ENCODE data around the gene SH2D2A. TPM values are rescaled to one million over a fixed set of nuclear protein-coding genes. Genes with fewer than 3 reads are reported as not detected.

The SH2D2A gene
- total RNA-seq, 4 donors from 2014 or later: 6.0 TPM; not detected in 3

DNA sequence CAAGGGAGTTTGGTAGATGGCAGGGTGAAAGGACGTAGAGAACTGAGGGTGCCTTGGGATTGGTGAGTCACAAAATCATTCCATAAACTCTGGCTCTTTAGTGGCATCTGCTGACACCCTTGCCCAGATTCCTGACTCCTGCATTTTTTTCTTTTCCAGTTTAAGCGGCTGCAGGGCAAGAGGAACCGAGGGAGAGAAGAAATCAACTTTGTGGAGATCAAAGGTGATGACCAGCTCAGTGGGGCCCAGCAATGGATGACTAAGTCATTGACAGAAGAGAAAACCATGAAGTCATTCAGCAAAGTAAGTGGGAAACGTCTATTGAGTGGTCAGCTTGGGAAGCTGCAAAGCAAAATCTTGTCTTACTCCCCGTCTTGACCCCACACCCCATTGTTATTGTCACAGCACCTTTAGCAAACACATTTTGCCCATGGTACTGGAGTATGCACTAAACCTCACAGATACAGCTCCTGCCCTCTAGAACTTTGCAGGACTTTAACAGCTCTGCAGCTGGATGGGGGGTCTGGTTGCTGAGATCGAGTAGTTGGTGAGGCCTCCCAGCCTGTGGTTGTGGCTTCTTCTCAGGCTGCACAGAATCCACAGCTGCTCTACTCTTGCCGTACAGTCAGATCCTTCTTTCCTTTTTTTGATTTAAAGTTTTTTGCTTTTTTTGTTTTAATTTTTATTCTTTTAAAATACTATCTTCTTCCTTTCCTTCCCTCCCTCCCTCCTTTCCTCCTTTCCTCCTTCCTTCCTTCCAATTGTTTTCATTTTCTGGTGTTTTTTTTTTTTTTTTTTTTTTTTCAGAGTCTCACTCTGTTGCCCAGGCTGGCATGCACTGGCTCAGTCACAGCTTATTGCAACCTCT, 21.9 kb downstream of the SH2D2A start:
- intact Hi-C loops (cut with DNase I; ENCODE audit: low total_unique reads): no loop called here
- no peak for DNase-seq
- no peaks in the 10 kb centered on the region for H3K36me3 ChIP-seq
- no peaks in the 10 kb centered on the region for H3K27me3 ChIP-seq
- H3K9me3 ChIP-seq: no peaks in the 10 kb centered on the region
- no peak overlapping the region for H3K27ac ChIP-seq
- peaks cover 0 to 5% of the 10 kb centered on the region in 2 donors for H3K4me1 ChIP-seq
- no peak overlapping the region for H3K4me3 ChIP-seq
- TF ChIP-seq, protein P1, sequence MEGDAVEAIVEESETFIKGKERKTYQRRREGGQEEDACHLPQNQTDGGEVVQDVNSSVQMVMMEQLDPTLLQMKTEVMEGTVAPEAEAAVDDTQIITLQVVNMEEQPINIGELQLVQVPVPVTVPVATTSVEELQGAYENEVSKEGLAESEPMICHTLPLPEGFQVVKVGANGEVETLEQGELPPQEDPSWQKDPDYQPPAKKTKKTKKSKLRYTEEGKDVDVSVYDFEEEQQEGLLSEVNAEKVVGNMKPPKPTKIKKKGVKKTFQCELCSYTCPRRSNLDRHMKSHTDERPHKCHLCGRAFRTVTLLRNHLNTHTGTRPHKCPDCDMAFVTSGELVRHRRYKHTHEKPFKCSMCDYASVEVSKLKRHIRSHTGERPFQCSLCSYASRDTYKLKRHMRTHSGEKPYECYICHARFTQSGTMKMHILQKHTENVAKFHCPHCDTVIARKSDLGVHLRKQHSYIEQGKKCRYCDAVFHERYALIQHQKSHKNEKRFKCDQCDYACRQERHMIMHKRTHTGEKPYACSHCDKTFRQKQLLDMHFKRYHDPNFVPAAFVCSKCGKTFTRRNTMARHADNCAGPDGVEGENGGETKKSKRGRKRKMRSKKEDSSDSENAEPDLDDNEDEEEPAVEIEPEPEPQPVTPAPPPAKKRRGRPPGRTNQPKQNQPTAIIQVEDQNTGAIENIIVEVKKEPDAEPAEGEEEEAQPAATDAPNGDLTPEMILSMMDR (IDR thresholded peaks at IDR 0.05): no peak
- TF ChIP-seq POLR2A (IDR thresholded peaks at IDR 0.05): no peak

DNA sequence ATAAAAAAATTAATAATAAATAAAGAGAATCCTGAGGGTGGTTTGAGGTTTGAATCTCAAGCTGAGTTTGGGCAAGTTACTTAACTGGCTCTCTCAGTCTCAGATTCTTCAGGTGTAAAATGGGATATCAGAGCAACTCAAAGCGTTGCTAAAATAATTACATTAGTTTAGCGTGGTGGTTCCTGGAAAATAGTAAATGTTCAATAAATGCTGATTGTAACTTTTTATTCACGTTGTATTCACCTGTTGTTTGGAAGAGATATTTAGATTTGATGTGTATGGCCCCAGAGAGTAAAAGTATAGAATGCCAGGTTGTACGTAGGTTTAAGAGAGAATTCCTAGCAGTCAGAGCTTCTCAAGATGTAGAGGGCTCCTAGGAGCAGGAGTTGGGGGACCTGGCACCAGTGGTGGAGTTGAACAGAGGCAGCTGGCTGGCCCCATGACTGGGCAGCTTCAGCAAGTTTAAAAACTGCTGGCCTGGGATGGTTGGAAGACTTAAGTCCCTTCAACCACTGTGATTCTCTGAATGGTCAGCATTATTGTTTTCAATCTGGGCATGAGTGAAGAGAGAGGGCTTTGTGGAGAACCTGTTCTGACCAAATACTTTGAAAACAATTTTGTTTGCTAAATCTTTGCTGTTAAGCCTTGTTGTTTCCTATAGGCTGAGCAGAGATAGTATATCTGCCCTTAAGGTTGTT, 26.9 kb downstream of the SH2D2A start:
- no peaks in the 10 kb centered on the region for H3K4me1 ChIP-seq
- H3K4me3 ChIP-seq: no peak overlapping the region
- H3K27me3 ChIP-seq: no peaks in the 10 kb centered on the region
- no peak overlapping the region for H3K27ac ChIP-seq
- no peaks in the 10 kb centered on the region for H3K36me3 ChIP-seq
- TF ChIP-seq POLR2A (IDR thresholded peaks at IDR 0.05): no peak
- TF ChIP-seq, protein P1 (IDR thresholded peaks at IDR 0.05): no peak
- DNase-seq: no peak
- intact Hi-C loops (cut with DNase I; ENCODE audit: low total_unique reads): no loop called here
- H3K9me3 ChIP-seq: no peaks in the 10 kb centered on the region

DNA sequence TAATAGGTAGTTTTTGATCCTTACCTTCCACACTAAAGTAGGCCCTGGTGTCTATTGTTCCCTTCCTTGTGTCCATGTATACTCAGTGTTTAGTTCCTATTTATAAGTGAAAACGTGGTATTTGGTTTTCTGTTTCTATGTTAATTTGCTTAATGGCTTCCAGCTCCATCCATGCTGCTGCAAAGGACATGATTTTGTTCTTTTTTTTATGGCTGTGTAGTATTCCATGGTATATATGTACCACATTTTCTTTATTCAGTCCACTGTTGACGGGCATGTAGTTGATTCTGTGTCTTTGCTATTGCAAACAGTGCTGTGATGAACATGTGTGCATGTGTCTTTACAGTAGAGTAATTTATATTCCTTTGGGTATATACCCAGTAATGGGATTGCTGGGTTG, 28.5 kb downstream of the SH2D2A start:
- TF ChIP-seq, protein P1 (IDR thresholded peaks at IDR 0.05): no peak
- no peak for TF ChIP-seq POLR2A (IDR thresholded peaks at IDR 0.05)
- Histone ChIP-seq H3K4me1 (no peaks in the 10 kb centered on the region), H3K27ac (no peak overlapping the region), H3K9me3 (no peaks in the 10 kb centered on the region), H3K27me3 (no peaks in the 10 kb centered on the region), H3K36me3 (no peaks in the 10 kb centered on the region), H3K4me3 (no peak overlapping the region)
- intact Hi-C loops (cut with DNase I; ENCODE audit: low total_unique reads): no loop called here
- no peak for DNase-seq

DNA sequence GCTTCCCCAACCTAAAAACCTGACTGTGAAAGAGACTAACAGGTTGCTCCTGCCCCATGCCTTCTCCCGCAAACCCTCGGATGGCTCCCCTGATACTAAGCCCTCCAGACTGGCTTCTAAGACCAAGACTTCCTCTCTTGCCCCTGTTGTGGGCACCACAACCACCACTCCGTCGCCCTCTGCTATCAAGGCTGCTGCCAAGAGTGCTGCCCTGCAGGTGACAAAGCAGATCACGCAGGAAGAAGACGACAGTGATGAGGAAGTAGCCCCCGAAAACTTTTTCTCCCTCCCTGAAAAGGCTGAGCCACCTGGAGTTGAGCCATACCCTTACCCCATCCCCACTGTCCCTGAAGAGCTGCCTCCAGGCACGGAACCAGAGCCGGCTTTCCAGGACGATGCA, 30.0 kb downstream of the SH2D2A start:
- Histone ChIP-seq H3K27ac (no peak overlapping the region), H3K4me1 (no peaks in the 10 kb centered on the region), H3K27me3 (no peaks in the 10 kb centered on the region), H3K9me3 (no peaks in the 10 kb centered on the region), H3K4me3 (no peak overlapping the region), H3K36me3 (no peaks in the 10 kb centered on the region)
- intact Hi-C loops (cut with DNase I; ENCODE audit: low total_unique reads): no loop called here
- DNase-seq: no peak
- TF ChIP-seq POLR2A (IDR thresholded peaks at IDR 0.05): no peak

DNA sequence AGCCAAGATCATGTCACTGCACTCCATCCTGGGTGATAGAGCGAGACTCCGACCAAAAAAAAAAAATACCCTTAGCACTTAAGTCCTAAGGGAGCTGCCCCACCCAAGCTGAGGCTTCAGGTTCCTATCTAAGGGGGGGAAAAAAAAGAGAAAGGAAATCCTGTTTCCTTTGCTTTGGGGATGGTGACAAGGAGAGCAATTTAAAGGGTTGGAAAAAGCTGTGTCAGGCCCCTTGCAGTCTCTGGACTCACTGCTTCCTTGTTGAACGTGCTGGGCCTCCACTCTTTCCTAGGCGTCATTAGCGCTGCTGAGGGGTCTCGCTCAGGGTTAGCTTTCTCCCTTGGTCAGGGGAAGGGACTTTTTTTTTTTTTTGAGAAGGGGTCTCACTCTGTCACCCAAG, 31.2 kb downstream of the SH2D2A start:
- no peak for DNase-seq
- intact Hi-C loops (cut with DNase I; ENCODE audit: low total_unique reads): no loop called here
- Histone ChIP-seq H3K4me3 (no peak overlapping the region), H3K36me3 (no peaks in the 10 kb centered on the region), H3K4me1 (no peaks in the 10 kb centered on the region), H3K9me3 (no peaks in the 10 kb centered on the region), H3K27me3 (no peaks in the 10 kb centered on the region), H3K27ac (no peak overlapping the region)
- TF ChIP-seq, protein P1 (IDR thresholded peaks at IDR 0.05): no peak
- no peak for TF ChIP-seq POLR2A (IDR thresholded peaks at IDR 0.05)

All from uterus (tissue), 4 donors.